Cardiac fibroblast (primary cell): ENCODE measurements around the gene PHLDB3.

ENCODE experiments used
- DNase-seq, 2 donors: peaks; one replicate each; pipeline versions ENCODE4 v3.0.0 to v3.0.0-alpha.2; 2010; ENCODE audit warnings: low read depth in 2 of 2
- H3K4me3 ChIP-seq, 2 donors: replicated peaks in 1 of 2; 1 replicate in 1 of 2; 2 replicates in 1 of 2; pipeline ENCODE4 v1.5.1; 2011; ENCODE audit warnings: low read depth in 2 of 2, low read length in 2 of 2, mild to moderate bottlenecking in 2 of 2, moderate library complexity in 1 of 2
- TF ChIP-seq, protein P1 (sequence below): IDR thresholded peaks from one replicate; pipeline ENCODE4 v1.5.1; 2011; ENCODE audit warnings: low read depth, mild to moderate bottlenecking, low read length, inconsistent platforms

The PHLDB3 gene

DNA sequence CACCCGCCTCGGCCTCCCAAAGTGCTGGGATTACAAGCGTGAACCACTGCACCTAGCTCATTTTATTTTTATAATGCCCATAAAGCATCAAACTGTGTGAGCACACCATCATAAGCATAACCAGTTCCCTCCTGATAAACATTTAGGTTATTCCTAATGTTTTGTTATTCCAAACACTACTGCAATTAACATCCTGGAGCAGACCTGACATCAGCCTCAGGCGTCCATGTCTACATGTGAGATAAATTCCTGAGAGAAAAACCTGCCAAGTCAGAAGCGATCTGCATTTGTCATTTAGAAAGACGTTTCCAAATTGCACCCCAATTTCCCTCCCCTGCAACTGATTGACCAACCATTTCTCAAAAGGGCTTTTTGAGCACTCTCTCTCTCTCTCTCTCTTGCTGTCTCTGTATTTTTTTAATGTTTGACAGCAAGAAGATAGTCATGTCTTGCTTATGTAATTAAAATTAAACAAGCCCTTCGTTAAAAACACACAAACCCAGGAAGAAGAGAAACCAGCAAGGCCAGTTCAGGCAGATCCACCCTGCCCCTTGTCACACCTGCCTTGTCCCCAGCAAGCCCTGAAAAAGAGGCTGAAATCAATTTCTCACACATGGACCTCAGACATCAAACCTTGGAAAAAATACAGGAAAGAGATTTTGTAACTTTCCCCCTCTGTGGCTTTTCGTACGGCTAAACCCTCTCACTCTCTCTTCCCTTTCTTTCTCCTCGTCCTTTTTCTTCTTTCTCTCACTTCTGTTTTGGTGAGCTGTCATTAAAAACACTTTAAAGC is 49.0 kb downstream of the PHLDB3 start:
- no peak overlapping the region for H3K4me3 ChIP-seq
- TF ChIP-seq, protein P1, sequence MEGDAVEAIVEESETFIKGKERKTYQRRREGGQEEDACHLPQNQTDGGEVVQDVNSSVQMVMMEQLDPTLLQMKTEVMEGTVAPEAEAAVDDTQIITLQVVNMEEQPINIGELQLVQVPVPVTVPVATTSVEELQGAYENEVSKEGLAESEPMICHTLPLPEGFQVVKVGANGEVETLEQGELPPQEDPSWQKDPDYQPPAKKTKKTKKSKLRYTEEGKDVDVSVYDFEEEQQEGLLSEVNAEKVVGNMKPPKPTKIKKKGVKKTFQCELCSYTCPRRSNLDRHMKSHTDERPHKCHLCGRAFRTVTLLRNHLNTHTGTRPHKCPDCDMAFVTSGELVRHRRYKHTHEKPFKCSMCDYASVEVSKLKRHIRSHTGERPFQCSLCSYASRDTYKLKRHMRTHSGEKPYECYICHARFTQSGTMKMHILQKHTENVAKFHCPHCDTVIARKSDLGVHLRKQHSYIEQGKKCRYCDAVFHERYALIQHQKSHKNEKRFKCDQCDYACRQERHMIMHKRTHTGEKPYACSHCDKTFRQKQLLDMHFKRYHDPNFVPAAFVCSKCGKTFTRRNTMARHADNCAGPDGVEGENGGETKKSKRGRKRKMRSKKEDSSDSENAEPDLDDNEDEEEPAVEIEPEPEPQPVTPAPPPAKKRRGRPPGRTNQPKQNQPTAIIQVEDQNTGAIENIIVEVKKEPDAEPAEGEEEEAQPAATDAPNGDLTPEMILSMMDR, result no peak
- DNase-seq, result no peak

- H3K4me3 ChIP-seq, result no peak overlapping the region
- no peak for DNase-seq
- TF ChIP-seq, protein P1, result no peak
Observed at GRCh38 chr19:43454031-43454430, 50.5 kb downstream of the PHLDB3 start.

DNA sequence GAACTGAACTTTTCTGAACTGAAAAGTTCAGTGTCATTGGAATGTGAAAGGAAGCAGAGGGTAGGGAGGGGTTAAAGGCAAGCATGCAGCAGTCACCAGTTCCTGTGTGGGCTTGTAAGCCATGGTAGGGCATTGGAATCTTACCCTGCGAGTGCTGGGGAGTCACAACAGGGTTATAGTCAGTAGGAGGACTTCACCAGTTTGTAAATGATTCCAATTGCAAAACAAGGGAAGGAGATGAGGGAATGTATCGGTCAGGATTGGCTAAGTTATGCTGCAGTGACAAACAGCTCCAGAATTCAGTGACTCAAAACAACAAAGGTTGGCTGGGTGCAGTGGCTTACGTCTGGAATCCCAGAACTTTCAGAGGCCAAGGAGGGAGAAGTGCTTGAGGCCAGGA is 52.0 kb downstream of the PHLDB3 start:
- peak in 1 of 2 donors; percentile 40 for DNase-seq
- no peak overlapping the region for H3K4me3 ChIP-seq
- TF ChIP-seq, protein P1, result no peak

- DNase-seq, result peak; percentile 53 to 75
- TF ChIP-seq, protein P1, result no peak
- H3K4me3 ChIP-seq, result no peak overlapping the region
Observed at GRCh38 chr19:43450545-43450997, 54.0 kb downstream of the PHLDB3 start.

DNA sequence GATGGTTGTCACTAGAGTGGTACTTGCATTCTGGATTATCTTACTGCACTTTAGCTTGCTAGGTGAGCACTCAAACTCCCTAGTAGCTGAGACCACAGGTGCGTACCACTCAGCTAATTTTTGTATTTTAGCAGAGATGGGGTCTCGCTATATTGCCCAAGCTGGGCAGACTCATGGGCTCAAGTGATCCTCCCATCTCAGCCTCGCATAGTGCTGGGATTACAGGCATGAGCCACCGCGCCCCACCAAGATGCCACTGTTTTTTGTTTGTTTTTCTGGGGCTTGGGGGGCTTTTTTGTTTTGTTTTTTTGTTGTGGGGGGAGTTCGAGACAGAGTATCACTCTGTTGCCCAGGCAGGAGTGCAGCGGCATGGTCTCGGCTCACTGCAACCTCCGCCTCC is 56.9 kb downstream of the PHLDB3 start:
- no peak overlapping the region for H3K4me3 ChIP-seq
- TF ChIP-seq, protein P1, result no peak
- DNase-seq, result no peak

GRCh38 chr19:43446746-43447489 is 57.6 kb downstream of the PHLDB3 start:
- H3K4me3 ChIP-seq, result no peak overlapping the region
- peak; percentile 83 to 84 for DNase-seq
- TF ChIP-seq, protein P1, result peak; percentile 94
